IMR-90 (cell line): ENCODE data around the gene LRRC2. TPM values are rescaled to one million over a fixed set of nuclear protein-coding genes. Genes with fewer than 3 reads are reported as not detected.

Experiments
- ATAC-seq: fragments of 200-7000 bp; cut with Tn5 transposase; 2 replicates; pipeline ENCODE4 v1.9.1; 2020; ENCODE audit warnings: low read depth, mild to moderate bottlenecking, moderate library complexity
- BruUV-seq: library from RNA; stranded (reverse); fragments of 400-500 nt; replicated peaks from 2 replicates; lab custom pipeline; 2021; lab: Mats Ljungman, UMichigan
- CTCF ChIA-PET: fragments of 300-600 bp; formaldehyde crosslinking; extraction: SDS; loops from one replicate; lab custom pipeline; 2021; ENCODE audit warnings: antibody characterized with exemption; lab: Yijun Ruan, JAX
- POLR2A ChIA-PET: fragments of 300-600 bp; sonication (Branson Sonifier 250); formaldehyde crosslinking; loops from one replicate; lab custom pipeline; 2022; ENCODE audit warnings: antibody characterized with exemption; ENCODE audit not compliant: unreplicated experiment; lab: Charles Lee
- DNase-seq: peaks from one replicate; pipeline ENCODE4 v3.0.0; 2013
- H2AFZ ChIP-seq: replicated peaks from 2 replicates; pipeline ENCODE3; 2013; ENCODE audit warnings: low read length, mild to moderate bottlenecking; ENCODE audit not compliant: poor library complexity
- H2AK5ac ChIP-seq: 2 replicates; pipeline ENCODE4 v1.6.1; 2013; ENCODE audit warnings: low read depth, low read length, inconsistent platforms
- H2AK9ac ChIP-seq: replicated peaks from 2 replicates; pipeline ENCODE3; 2013; ENCODE audit warnings: mild to moderate bottlenecking, low read depth, low read length, moderate library complexity; ENCODE audit not compliant: poor library complexity
- H2BK120ac ChIP-seq: 2 replicates; pipeline ENCODE4 v1.6.1; 2013; ENCODE audit warnings: low read depth, low read length, inconsistent platforms
- H2BK15ac ChIP-seq: 3 replicates; pipeline ENCODE4 v1.6.1; 2013; ENCODE audit warnings: low read depth, low read length, inconsistent platforms
- H2BK20ac ChIP-seq: 2 replicates; pipeline ENCODE4 v1.6.1; 2013; ENCODE audit warnings: low read depth, mild to moderate bottlenecking, inconsistent platforms, low read length, moderate library complexity
- H2BK5ac ChIP-seq: 2 replicates; pipeline ENCODE4 v1.6.1; 2013; ENCODE audit warnings: mild to moderate bottlenecking, low read depth, low read length, inconsistent platforms; ENCODE audit not compliant: poor library complexity, severe bottlenecking
- H3K14ac ChIP-seq: replicated peaks from 2 replicates; pipeline ENCODE4 v1.6.1; 2013; ENCODE audit warnings: low read depth, low read length, inconsistent platforms
- H3K18ac ChIP-seq: 2 replicates; pipeline ENCODE4 v1.6.1; 2013; ENCODE audit warnings: low read depth, low read length, control low read depth
- H3K23ac ChIP-seq: 2 replicates; pipeline ENCODE4 v1.6.1; 2013; ENCODE audit warnings: low read depth, low read length, inconsistent platforms
- H3K27ac ChIP-seq: 2 replicates; pipeline ENCODE4 v1.5.1; 2013; ENCODE audit warnings: mild to moderate bottlenecking, control low read depth, low read length; ENCODE audit not compliant: insufficient read depth
- H3K27me3 ChIP-seq: 2 replicates; pipeline ENCODE4 v1.6.1; 2013; ENCODE audit warnings: low read length; ENCODE audit not compliant: control insufficient read depth, insufficient read depth
- H3K36me3 ChIP-seq: 2 replicates; pipeline ENCODE4 v1.6.1; 2013; ENCODE audit warnings: low read length, mixed read lengths; ENCODE audit not compliant: control insufficient read depth, insufficient read depth
- H3K4ac ChIP-seq: 2 replicates; pipeline ENCODE4 v1.6.1; 2013; ENCODE audit warnings: low read depth, low read length, inconsistent platforms
- H3K4me1 ChIP-seq: 2 replicates; pipeline ENCODE4 v1.6.1; 2013; ENCODE audit warnings: low read length, mixed read lengths; ENCODE audit not compliant: control insufficient read depth, insufficient read depth
- H3K4me2 ChIP-seq: 2 replicates; pipeline ENCODE4 v1.6.1; 2013; ENCODE audit warnings: low read depth, mild to moderate bottlenecking, control low read depth, low read length, moderate library complexity
- H3K4me3 ChIP-seq: 2 replicates; pipeline ENCODE4 v1.5.1; 2013; ENCODE audit warnings: low read depth, mild to moderate bottlenecking, control low read depth, low read length, moderate library complexity; ENCODE audit not compliant: insufficient read depth
- H3K56ac ChIP-seq: 2 replicates; pipeline ENCODE4 v1.6.1; 2013; ENCODE audit warnings: low read length, inconsistent platforms; ENCODE audit not compliant: insufficient read depth; ENCODE audit errors: extremely low read depth
- H3K79me1 ChIP-seq, 2 experiments: 2 replicates each; pipeline ENCODE4 v1.6.1; 2013; ENCODE audit warnings: low read length in 2 of 2, inconsistent platforms in 1 of 2, low read depth in 1 of 2
- H3K9ac ChIP-seq: 2 replicates; pipeline ENCODE4 v1.6.1; 2013; ENCODE audit warnings: low read depth, low read length, control low read depth
- H3K9me1 ChIP-seq: 2 replicates; pipeline ENCODE4 v1.6.1; 2013; ENCODE audit warnings: low read length, inconsistent platforms; ENCODE audit not compliant: insufficient read depth
- H3K9me3 ChIP-seq: 2 replicates; pipeline ENCODE4 v1.6.1; 2013; ENCODE audit warnings: low read length; ENCODE audit not compliant: control insufficient read depth, insufficient read depth
- H4K20me1 ChIP-seq: 2 replicates; pipeline ENCODE4 v1.6.1; 2013; ENCODE audit warnings: low read length, inconsistent platforms; ENCODE audit not compliant: insufficient read depth
- H4K5ac ChIP-seq: 2 replicates; pipeline ENCODE4 v1.6.1; 2013; ENCODE audit warnings: mild to moderate bottlenecking, low read depth, low read length, control low read depth
- H4K8ac ChIP-seq, 2 experiments: 2 replicates each; pipeline ENCODE4 v1.6.1; 2013; ENCODE audit warnings: low read depth in 2 of 2, low read length in 2 of 2, control low read depth in 1 of 2, inconsistent platforms in 1 of 2
- H4K91ac ChIP-seq: 2 replicates; pipeline ENCODE4 v1.6.1; 2013; ENCODE audit warnings: low read depth, low read length, inconsistent platforms; ENCODE audit not compliant: insufficient read depth
- CHD1 ChIP-seq: IDR thresholded peaks from 2 replicates; pipeline ENCODE4 v1.6.1; 2012; ENCODE audit warnings: low read depth, low read length, improper control_type of control experiment
- FOS ChIP-seq: fragments of 150-350 bp; IDR thresholded peaks from 2 replicates; pipeline ENCODE4 v1.6.1; 2016; ENCODE audit warnings: low read depth, low read length
- MAZ ChIP-seq: IDR thresholded peaks from 2 replicates; pipeline ENCODE4 v1.6.1; 2012; ENCODE audit warnings: low read depth, mild to moderate bottlenecking, low read length, improper control_type of control experiment, moderate library complexity, borderline replicate concordance
- POLR2A ChIP-seq: IDR thresholded peaks from 2 replicates; pipeline ENCODE4 v1.6.1; 2012; ENCODE audit warnings: mild to moderate bottlenecking, low read depth, low read length
- USF2 ChIP-seq: fragments of 150-350 bp; IDR thresholded peaks from 2 replicates; pipeline ENCODE4 v1.6.1; 2017; ENCODE audit warnings: mild to moderate bottlenecking, antibody characterized with exemption, low read length, low read depth
- WGBS, 2 experiments: methylation state at CpG; one replicate each; pipeline versions ENCODE4 v1.1.5 to v1.1.7; 2013; ENCODE audit warnings: missing lambda C conversion rate in 2 of 2; ENCODE audit not compliant: insufficient read length in 1 of 2; ENCODE audit errors: extremely low coverage in 2 of 2; 5-methylcytosine and 5-hydroxymethylcytosine counted together
- dilution Hi-C: fragments of 300-500 bp; cut with HindIII; formaldehyde crosslinking; loops from one replicate; pipeline ENCODE4 v1.14.3; 2018; ENCODE audit warnings: low sequenced_read_pairs; ENCODE audit not compliant: unreplicated experiment
- in situ Hi-C: fragments of 300-500 bp; cut with MboI; formaldehyde crosslinking; loops from 3 replicates; pipeline ENCODE4 v1.14.3; 2019; ENCODE audit warnings: low sequenced_read_pairs, inconsistent platforms, mixed read lengths
- intact Hi-C: fragments of 100-400 bp; cut with micrococcal nuclease; formaldehyde crosslinking; loops from 2 replicates; pipeline ENCODE4 v1.10.0; 2022
- polyA plus RNA-seq, 3 experiments: library from polyadenylated mRNA; depleted of rRNA; stranded (reverse); fragments of >200 nt; gene quantifications; 2 replicates each; pipeline ENCODE4 v1.2.3, GENCODE V29; 2012; ENCODE audit warnings: low replicate concordance in 1 of 3
- total RNA-seq: library from RNA; depleted of rRNA; stranded (reverse); fragments of >200 nt; gene quantifications from 2 replicates; pipeline ENCODE4 v1.2.3, GENCODE V29; 2012

Gene LRRC2
- total and polyA plus RNA-seq, 2 of the 4 experiments (the other 2 are of a cell fraction), result 2.9 to 4.1 TPM

GRCh38 chr3:46468753-46469600, 97.1 kb downstream of the LRRC2 start:
- no peak for DNase-seq
- POLR2A ChIA-PET, result no interaction called here
- H2BK20ac ChIP-seq, result no peak overlapping the region
- no peak overlapping the region for H3K56ac ChIP-seq
- in situ Hi-C loops (no loop called here), dilution Hi-C loops (no loop called here), intact Hi-C loops (no loop called here)
- no peaks in the 10 kb centered on the region for H3K79me1 ChIP-seq
- 100% methylated on average over 1 of the region's 6 CpGs; no CpG with 5 or more reads in 1 of the 2 experiments for WGBS, 2 experiments
- H2AK9ac ChIP-seq, result no peak overlapping the region
- no peaks in the 10 kb centered on the region for H3K4me1 ChIP-seq
- H3K14ac ChIP-seq, result no peak overlapping the region
- CTCF ChIA-PET, result interaction anchor here (0.9 kb wide), 1 partner anchor 19 kb away, joined by 3 read pairs; no protein-coding TSS in a partner anchor
- TF ChIP-seq CHD1 (no peak), FOS (no peak), MAZ (no peak), POLR2A (no peak), USF2 (no peak)
- no peak overlapping the region for H3K4me3 ChIP-seq
- H2BK120ac ChIP-seq, result no peak overlapping the region
- no peaks in the 10 kb centered on the region for H3K36me3 ChIP-seq
- H3K9me3 ChIP-seq, result peaks cover 3% of the 10 kb centered on the region; the same call in 1 of the 2 replicates
- no peak overlapping the region for H2BK15ac ChIP-seq
- no peak for ATAC-seq
- H3K4me2 ChIP-seq, result no peak overlapping the region
- H3K9me1 ChIP-seq, result no peaks in the 10 kb centered on the region
- no peak overlapping the region for H4K8ac ChIP-seq
- no peak overlapping the region for H4K91ac ChIP-seq
- BruUV-seq, result no TSS peak
- no peak overlapping the region for H2BK5ac ChIP-seq
- H3K9ac ChIP-seq, result no peak overlapping the region
- H2AFZ ChIP-seq, result no peak overlapping the region
- no peak overlapping the region for H3K18ac ChIP-seq
- peaks cover 76% of the 10 kb centered on the region for H3K27me3 ChIP-seq
- no peak overlapping the region for H4K5ac ChIP-seq
- no peak overlapping the region for H3K4ac ChIP-seq
- H2AK5ac ChIP-seq, result no peak overlapping the region
- H4K20me1 ChIP-seq, result no peaks in the 10 kb centered on the region
- H3K23ac ChIP-seq, result no peak overlapping the region
- no peak overlapping the region for H3K27ac ChIP-seq
